PC-3 (cell line): ENCODE measurements around the gene SOAT2. TPM values are rescaled to one million over a fixed set of nuclear protein-coding genes. Genes with fewer than 3 reads are reported as not detected.

Source experiments
- ATAC-seq: fragments of 200-7000 bp; cut with Tn5 transposase; 2 replicates; pipeline ENCODE4 v1.9.1; 2020; ENCODE audit warnings: mild to moderate bottlenecking, moderate library complexity
- BruUV-seq: library from RNA; stranded (reverse); fragments of 400-500 nt; replicated peaks from 2 replicates; lab custom pipeline; 2021; lab: Mats Ljungman, UMichigan
- CTCF ChIA-PET: fragments of 300-600 bp; sonication (Branson Sonifier 250); formaldehyde crosslinking; loops from one replicate; lab custom pipeline; 2022; ENCODE audit warnings: antibody characterized with exemption; lab: Charles Lee
- POLR2A ChIA-PET: fragments of 300-600 bp; sonication (Branson Sonifier 250); formaldehyde crosslinking; loops from one replicate; lab custom pipeline; 2022; ENCODE audit warnings: antibody characterized with exemption; ENCODE audit not compliant: unreplicated experiment; lab: Charles Lee
- DNase-seq: peaks from one replicate; pipeline ENCODE4 v3.0.0-alpha.2; 2015
- H2AFZ ChIP-seq: fragments of 300-600 bp; sonication (generic); 2 replicates; pipeline ENCODE4 v1.6.0; 2016; ENCODE audit warnings: antibody characterized with exemption, low read length
- H3F3A ChIP-seq: fragments of 300-600 bp; sonication (generic); one replicate; pipeline ENCODE4 v1.6.0; 2017; ENCODE audit warnings: antibody characterized with exemption, low read length, control low read depth, mild to moderate bottlenecking; ENCODE audit not compliant: unreplicated experiment
- H3K27ac ChIP-seq: fragments of 300-600 bp; sonication (generic); 2 replicates; pipeline ENCODE4 v1.5.1; 2016; ENCODE audit warnings: mild to moderate bottlenecking, low read length
- H3K27me3 ChIP-seq: fragments of 300-600 bp; sonication (generic); 2 replicates; pipeline ENCODE4 v1.6.1; 2016; ENCODE audit warnings: low read length, mixed read lengths
- H3K36me3 ChIP-seq: fragments of 300-600 bp; sonication (generic); 2 replicates; pipeline ENCODE4 v1.6.1; 2016; ENCODE audit warnings: low read depth, mixed run types, low read length, mixed read lengths
- H3K4me1 ChIP-seq: fragments of 300-600 bp; sonication (generic); 2 replicates; pipeline ENCODE4 v1.5.1; 2016; ENCODE audit warnings: low read length; ENCODE audit not compliant: insufficient read depth
- H3K4me2 ChIP-seq: fragments of 300-600 bp; sonication (generic); 2 replicates; pipeline ENCODE4 v1.6.0; 2016; ENCODE audit warnings: low read length
- H3K4me3 ChIP-seq: fragments of 300-600 bp; sonication (generic); 2 replicates; pipeline ENCODE4 v1.5.1; 2016; ENCODE audit warnings: mild to moderate bottlenecking, low read length, mixed read lengths
- H3K79me2 ChIP-seq: fragments of 300-600 bp; sonication (generic); 2 replicates; pipeline ENCODE4 v1.6.1; 2017; ENCODE audit warnings: low read length, mixed read lengths
- H3K9ac ChIP-seq: fragments of 300-600 bp; sonication (generic); 2 replicates; pipeline ENCODE4 v1.6.0; 2016; ENCODE audit warnings: mild to moderate bottlenecking, low read length
- H3K9me2 ChIP-seq: fragments of 300-600 bp; sonication (generic); replicated peaks from 2 replicates; pipeline ENCODE4 v1.6.1; 2016; ENCODE audit warnings: mixed run types, low read length, mixed read lengths
- H3K9me3 ChIP-seq: fragments of 300-600 bp; sonication (generic); 2 replicates; pipeline ENCODE4 v1.6.1; 2016; ENCODE audit warnings: low read length, mixed read lengths
- H4K20me1 ChIP-seq: fragments of 300-600 bp; sonication (generic); 2 replicates; pipeline ENCODE4 v1.6.1; 2016; ENCODE audit warnings: low read length, mixed read lengths
- CTCF ChIP-seq: fragments of 300-600 bp; sonication (generic); conservative IDR thresholded peaks from 2 replicates; pipeline ENCODE4 v1.5.1; 2017; ENCODE audit warnings: antibody characterized with exemption, low read depth, mild to moderate bottlenecking, low read length
- EZH2 ChIP-seq: fragments of 300-600 bp; sonication (generic); IDR thresholded peaks from one replicate; pipeline ENCODE4 v1.6.1; 2017; ENCODE audit warnings: antibody characterized with exemption, mild to moderate bottlenecking, low read length; ENCODE audit not compliant: unreplicated experiment
- EZH2phosphoT487 ChIP-seq: fragments of 300-600 bp; sonication (generic); IDR thresholded peaks from 2 replicates; pipeline ENCODE4 v1.6.1; 2018; ENCODE audit warnings: mild to moderate bottlenecking, antibody characterized with exemption, low read length, borderline replicate concordance
- intact Hi-C: fragments of 100-400 bp; cut with micrococcal nuclease; formaldehyde crosslinking; loops from 2 replicates; pipeline ENCODE4 v1.9.0; 2023
- total RNA-seq: library from RNA; depleted of rRNA; stranded (reverse); fragments of >200 nt; gene quantifications from 2 replicates; pipeline ENCODE4 v1.2.3, GENCODE V29; 2014

The SOAT2 gene
- total RNA-seq, 1 experiment from 2014 or later, result 0.07 TPM

DNA sequence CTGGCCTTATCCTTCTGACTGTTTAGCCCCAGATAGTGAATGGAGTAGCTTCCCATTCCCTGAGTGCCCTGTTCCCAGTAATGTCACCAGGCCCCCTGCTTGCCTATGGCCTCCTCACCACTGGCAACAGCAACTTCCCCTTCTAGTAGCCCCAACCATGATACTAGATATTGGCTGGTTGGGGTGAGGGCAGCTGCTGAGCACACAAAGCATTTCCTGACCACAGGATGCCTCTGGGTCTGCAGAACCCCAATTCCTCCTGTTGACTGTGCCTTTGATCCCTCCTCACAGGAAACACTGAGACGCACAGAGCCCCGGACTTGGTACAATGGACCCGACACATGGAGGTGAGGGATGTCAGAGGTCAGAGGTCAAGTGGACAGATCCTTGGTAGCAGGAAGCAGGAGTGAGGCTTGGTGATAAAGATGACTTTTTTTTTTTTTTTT is 597 bp downstream of the SOAT2 start:
- ChIA-PET CTCF (interaction anchor here (1.7 kb wide), 1 partner anchor 38 kb away, joined by 12 read pairs; no protein-coding TSS in a partner anchor), POLR2A (no interaction called here)
- ATAC-seq, result no peak
- peaks cover 11% of the 10 kb centered on the region for H3K4me1 ChIP-seq
- DNase-seq, result no peak
- no peaks in the 10 kb centered on the region for H3K27me3 ChIP-seq
- no TSS peak for BruUV-seq
- H3K9me3 ChIP-seq, result no peaks in the 10 kb centered on the region
- H3K27ac ChIP-seq, result no peak overlapping the region
- intact Hi-C loops, result no loop called here
- no peak overlapping the region for H3K4me2 ChIP-seq
- 0 out of 2 replicates have a peak, but pooled peaks cover 3% of the 10 kb centered on the region for H3K36me3 ChIP-seq
- H4K20me1 ChIP-seq, result no peaks in the 10 kb centered on the region
- H3K9ac ChIP-seq, result no peak overlapping the region
- H3K4me3 ChIP-seq, result no peak overlapping the region
- no peak for TF ChIP-seq EZH2phosphoT487
- no peak for TF ChIP-seq EZH2
- no peak for TF ChIP-seq CTCF
- H2AFZ ChIP-seq, result no peak overlapping the region
- no peaks in the 10 kb centered on the region for H3K79me2 ChIP-seq
- H3K9me2 ChIP-seq, result no peaks in the 10 kb centered on the region
- peaks cover 3% of the 10 kb centered on the region for H3F3A ChIP-seq

GRCh38 chr12:53105256-53105655 is 2.0 kb downstream of the SOAT2 start:
- Histone ChIP-seq H3K9me3 (no peaks in the 10 kb centered on the region), H3K79me2 (no peaks in the 10 kb centered on the region), H3K27me3 (no peaks in the 10 kb centered on the region), H3K4me2 (no peak overlapping the region), H3K4me1 (peaks cover 3% of the 10 kb centered on the region; the same call in 1 of the 2 replicates), H3K9ac (no peak overlapping the region), H3K27ac (no peak overlapping the region), H3K36me3 (0 out of 2 replicates have a peak, but pooled peaks cover 3% of the 10 kb centered on the region), H4K20me1 (no peaks in the 10 kb centered on the region), H3F3A (peaks cover under 1% of the 10 kb centered on the region), H3K4me3 (no peak overlapping the region), H2AFZ (no peak overlapping the region), H3K9me2 (no peaks in the 10 kb centered on the region)
- no peak for ATAC-seq
- BruUV-seq, result no TSS peak
- DNase-seq, result no peak
- no peak for TF ChIP-seq CTCF
- no peak for TF ChIP-seq EZH2phosphoT487
- no peak for TF ChIP-seq EZH2
- intact Hi-C loops, result no loop called here
- ChIA-PET POLR2A (no interaction called here), CTCF (no interaction called here)

DNA sequence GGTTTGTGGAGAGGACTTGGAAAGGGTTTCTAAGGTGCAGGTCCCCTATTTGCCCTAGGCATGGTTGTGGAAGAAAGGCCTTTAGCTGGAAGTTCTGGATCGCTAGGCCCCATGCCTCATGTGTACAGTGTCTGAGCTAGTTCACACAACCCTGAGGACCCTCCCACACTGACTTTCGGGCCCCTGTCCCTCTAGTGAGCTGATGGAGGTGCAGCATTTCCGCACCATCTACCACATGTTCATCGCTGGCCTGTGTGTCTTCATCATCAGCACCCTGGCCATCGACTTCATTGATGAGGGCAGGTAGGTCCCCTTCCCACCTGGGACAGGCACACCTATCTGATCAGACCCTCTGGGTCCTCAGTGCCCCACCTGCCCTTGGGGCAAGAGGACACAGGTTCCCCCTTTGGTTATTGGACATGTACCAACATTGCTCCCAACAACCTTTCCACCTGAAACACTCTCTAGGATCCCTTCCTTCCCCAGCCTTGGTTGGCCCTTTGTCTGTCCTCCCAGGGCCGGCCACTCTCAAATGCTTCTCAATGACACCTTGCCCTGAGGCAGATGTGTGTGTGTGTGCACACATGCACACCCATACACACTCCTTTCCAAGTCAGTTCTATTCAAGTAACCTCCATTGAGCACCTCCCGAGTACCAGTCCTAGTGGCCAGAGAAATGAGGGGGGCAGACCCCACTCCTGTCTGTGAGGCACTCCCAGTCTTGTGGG is 2.6 kb downstream of the SOAT2 start:
- H3F3A ChIP-seq, result no peaks in the 10 kb centered on the region
- no peak for DNase-seq
- H3K36me3 ChIP-seq, result 0 out of 2 replicates have a peak, but pooled peaks cover 3% of the 10 kb centered on the region
- H3K4me3 ChIP-seq, result no peak overlapping the region
- CTCF ChIA-PET, result no interaction called here
- no peaks in the 10 kb centered on the region for H3K27me3 ChIP-seq
- TF ChIP-seq EZH2 (no peak), CTCF (no peak), EZH2phosphoT487 (no peak)
- no peaks in the 10 kb centered on the region for H4K20me1 ChIP-seq
- no peak for ATAC-seq
- POLR2A ChIA-PET, result no interaction called here
- H3K27ac ChIP-seq, result no peak overlapping the region
- no peak overlapping the region for H3K4me2 ChIP-seq
- H3K9me2 ChIP-seq, result no peaks in the 10 kb centered on the region
- H3K9me3 ChIP-seq, result no peaks in the 10 kb centered on the region
- intact Hi-C loops, result no loop called here
- H3K9ac ChIP-seq, result no peak overlapping the region
- BruUV-seq, result no TSS peak
- H2AFZ ChIP-seq, result no peak overlapping the region
- no peaks in the 10 kb centered on the region for H3K4me1 ChIP-seq
- no peaks in the 10 kb centered on the region for H3K79me2 ChIP-seq
